Activated CD4-positive, alpha-beta T cell treated with anti-CD3 and anti-CD28 coated beads, Interleukin-2, amount 50 U/mL, for 24 hours (primary cell): ENCODE measurements around the gene PTPN4.
"Not testable (repeated sequence)": the region's sequence is repeated elsewhere in the genome, so short reads cannot be mapped to it uniquely, and the experiment has no call there.

Experiments
- DNase-seq, 2 donors: peaks; one replicate each; pipeline ENCODE4 v3.0.0-alpha.2; 2020; ENCODE audit warnings: low read depth in 1 of 2, low spot score in 1 of 2

PTPN4 gene

DNA sequence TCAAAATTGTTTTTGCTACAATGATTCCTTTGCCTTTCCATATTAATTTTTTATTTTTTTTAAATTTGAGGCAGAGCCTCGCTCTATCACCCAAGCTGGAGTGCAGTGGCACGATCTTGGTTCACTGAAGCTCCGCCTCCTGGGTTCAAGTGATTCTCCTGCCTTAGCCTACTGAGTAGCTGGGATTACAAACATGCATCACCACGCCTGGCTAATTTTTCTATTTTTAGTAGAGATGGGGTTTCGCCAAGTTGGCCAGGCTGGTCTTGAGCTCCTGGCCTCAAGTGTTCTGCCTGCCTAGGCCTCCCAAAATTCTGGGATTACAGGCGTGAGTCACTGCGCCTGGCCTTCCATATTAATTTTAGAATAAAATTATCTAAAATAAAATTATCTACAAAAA, 41.3 kb downstream of the PTPN4 start:
- DNase-seq = no peak

GRCh38 chr2:119801989-119802388, 42.3 kb downstream of the PTPN4 start:
- not testable (repeated sequence) for DNase-seq

DNA sequence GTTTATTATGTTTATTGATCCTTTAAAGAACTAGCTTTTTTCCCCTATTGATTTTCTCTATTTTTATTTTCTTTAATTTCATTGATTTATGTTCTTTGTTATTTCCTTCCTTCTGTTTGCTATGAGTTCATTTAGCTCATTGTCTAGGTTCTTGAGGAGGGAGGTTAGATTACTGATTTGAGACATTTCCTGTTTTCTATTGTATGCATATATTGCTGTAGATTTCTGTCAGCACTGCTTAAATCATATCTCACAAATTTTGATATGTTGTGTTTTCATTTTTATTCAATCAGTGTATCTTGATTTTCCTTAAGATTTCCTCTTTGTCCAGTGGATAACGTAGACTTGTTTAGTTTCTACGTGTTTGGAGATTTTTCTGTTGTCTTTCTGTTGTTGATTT, 43.4 kb downstream of the PTPN4 start:
- DNase-seq = no peak

GRCh38 chr2:119804409-119804808, 44.7 kb downstream of the PTPN4 start:
- not testable (repeated sequence) for DNase-seq

- no peak for DNase-seq
Measured at GRCh38 chr2:119808516-119809147, 48.9 kb downstream of the PTPN4 start.

GRCh38 chr2:119809339-119810048, 49.8 kb downstream of the PTPN4 start:
- DNase-seq = no peak

- no peak for DNase-seq
Measured at GRCh38 chr2:119810049-119810630, 50.4 kb downstream of the PTPN4 start.

- DNase-seq = no peak
Measured at GRCh38 chr2:119814216-119814615, 54.5 kb downstream of the PTPN4 start.

- DNase-seq = no peak
Measured at GRCh38 chr2:119818792-119819191, 59.1 kb downstream of the PTPN4 start.

- no peak for DNase-seq
Measured at GRCh38 chr2:119819846-119820245, 60.1 kb downstream of the PTPN4 start.

DNA sequence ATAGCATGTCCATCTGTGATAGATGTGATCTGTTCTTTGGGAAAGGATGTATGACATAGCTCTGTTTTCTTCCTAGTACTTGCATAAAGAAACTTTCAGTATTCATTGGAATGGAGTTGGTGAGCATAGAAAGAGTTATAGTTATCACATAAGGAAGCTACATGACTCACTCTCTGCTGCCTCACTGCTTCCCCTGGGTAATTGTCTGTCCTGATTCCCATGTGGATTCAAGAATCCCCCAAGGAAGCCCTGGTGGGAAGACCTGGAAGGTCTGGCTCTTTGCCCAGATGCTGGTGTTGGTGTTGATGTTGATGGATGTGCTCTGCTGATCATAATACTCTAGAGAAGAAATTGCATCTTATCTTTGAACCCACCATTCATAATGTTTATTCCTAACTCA, 60.6 kb downstream of the PTPN4 start:
- no peak for DNase-seq

DNA sequence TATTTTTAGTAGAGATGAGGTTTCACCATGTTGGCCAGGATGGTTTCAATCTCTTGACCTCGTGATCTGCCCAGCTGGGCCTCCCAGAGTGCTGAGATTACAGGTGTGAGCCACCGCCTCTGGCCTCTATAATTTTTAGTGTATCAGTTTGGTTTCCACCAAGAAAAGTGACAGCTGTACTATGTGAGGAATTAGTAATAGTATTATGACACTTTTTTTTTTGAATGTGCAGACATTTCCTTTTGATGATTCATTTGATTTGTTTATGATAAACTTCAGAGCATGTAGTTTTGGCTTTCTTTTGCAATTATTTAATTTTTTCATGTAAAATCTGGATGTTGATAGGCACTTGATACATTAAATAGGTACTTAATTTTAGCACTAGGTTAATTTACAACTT, 61.5 kb downstream of the PTPN4 start:
- DNase-seq = no peak

- DNase-seq = no peak
Measured at GRCh38 chr2:119823734-119824334, 64.1 kb downstream of the PTPN4 start.

DNA sequence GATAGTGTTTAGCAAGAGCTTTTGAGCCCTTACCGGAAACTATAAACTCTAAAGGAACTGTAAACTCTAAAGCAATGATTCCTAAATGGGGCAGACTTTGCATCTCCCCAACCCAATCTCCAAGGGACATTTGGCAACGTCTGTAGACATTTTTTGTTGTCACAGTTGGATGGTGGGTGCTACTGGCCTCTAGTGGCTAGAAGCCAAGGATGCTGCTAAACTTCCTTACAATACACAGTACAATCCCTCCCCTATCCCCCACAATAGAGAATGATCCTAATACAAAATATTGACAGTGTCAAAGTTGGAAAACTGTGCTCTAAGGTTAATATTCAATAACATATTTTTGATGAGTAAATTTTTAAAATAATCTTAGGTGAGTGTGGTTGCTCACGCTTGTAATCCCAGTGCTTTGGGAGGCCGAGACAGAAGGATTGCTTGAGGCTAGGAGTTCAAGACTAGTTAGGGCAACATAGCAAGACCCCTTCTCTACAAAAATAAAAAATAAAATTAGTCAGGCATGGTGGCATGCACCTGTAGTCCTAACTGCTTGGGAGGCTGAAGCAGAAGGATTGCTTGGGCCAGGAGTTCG, 66.7 kb downstream of the PTPN4 start:
- DNase-seq = peak in 1 of 2 donors; percentile 13

- DNase-seq = no peak
Measured at GRCh38 chr2:119827866-119828507, 68.3 kb downstream of the PTPN4 start.

GRCh38 chr2:119836455-119837142, 76.9 kb downstream of the PTPN4 start:
- no peak for DNase-seq

GRCh38 chr2:119837350-119837749, 77.6 kb downstream of the PTPN4 start:
- DNase-seq = no peak

DNA sequence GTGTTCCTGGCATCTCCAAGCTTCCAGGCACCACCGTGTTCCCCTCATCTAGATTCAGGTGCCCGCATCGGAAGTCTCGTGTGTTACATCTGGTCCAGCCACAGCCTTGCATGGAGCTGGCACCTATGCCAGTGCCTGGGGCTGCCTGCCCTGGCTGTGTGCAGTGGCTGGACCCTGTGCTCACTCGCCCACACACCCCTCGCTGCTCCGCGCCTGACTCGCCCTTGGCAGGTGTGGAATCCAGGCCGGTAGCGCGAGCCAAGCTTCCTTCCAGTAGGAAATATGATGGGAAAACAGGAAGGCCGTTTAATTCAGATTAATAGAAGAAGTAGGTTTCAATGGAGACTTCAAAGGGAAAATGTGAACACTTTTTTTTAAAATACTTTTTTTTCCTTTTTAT, 78.0 kb downstream of the PTPN4 start:
- no peak for DNase-seq

DNA sequence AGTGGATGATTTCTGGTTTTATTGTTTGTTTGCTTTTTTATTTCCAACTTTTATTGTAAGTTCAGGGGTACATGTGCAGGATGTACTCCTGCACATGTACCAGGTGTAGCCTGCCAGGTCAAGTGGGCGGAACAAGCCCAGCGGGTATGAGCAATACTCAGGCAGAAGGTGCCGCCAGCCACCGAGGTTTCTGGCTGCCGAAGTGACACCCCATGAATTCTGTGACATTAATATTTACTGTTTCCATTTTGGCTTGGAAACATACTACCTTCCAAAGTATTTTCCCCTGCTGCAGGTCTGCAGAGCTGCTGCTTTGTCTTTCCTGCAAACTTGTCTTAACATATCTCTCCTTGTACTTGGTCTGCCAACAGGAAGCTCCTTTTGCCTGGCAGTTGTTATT, 78.5 kb downstream of the PTPN4 start:
- DNase-seq = no peak

GRCh38 chr2:119841550-119841949, 81.8 kb downstream of the PTPN4 start:
- no peak for DNase-seq

GRCh38 chr2:119846021-119846420, 86.3 kb downstream of the PTPN4 start:
- no peak for DNase-seq
